GM18907 (cell line): ENCODE results near the gene LCNL1.

Experiments
- ATAC-seq: cut with Tn5 transposase; IDR thresholded peaks from one replicate; pipeline ENCODE4 v1.9.1; 2021; ENCODE audit warnings: mild to moderate bottlenecking, moderate library complexity; ENCODE audit not compliant: unreplicated experiment

LCNL1 gene

GRCh38 chr9:136958473-136958872 is 24.3 kb upstream of the LCNL1 start:
- ATAC-seq = no peak

GRCh38 chr9:136958898-136959850 is 23.6 kb upstream of the LCNL1 start:
- no peak for ATAC-seq

DNA sequence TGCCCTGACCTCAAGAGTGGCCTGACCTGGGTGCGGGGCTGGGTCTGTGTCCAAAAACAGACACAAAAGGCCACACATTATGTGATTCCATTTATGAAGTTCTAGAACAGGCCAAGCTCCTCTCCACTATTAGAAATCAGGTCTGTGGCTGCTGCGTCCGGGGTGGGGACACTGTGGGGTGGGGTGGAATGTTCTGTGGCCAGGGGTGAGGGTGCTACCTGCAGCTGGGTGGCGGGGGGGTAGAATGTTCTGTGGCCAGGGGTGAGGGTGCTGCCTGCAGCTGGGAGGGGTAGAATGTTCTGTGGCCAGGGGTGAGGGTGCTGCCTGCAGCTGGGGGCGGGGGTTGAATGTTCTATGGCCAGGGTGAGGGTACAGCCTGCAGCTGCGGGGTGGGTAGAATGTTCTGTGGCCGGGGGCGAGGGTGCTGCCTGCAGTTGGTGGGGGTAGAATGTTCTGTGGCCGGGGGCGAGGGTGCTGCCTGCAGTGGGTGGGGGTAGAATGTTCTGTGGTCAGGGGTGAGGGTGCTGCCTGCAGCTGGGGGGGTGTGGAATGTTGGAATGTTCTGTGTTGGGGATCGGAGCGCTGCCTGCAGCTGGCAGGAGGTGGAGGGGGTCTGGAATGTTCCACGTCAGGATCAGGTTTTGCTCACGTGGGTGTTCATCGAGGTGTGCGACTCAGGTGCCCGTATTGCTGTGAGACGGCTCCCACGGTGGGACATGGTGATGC is 22.4 kb upstream of the LCNL1 start:
- no peak for ATAC-seq

DNA sequence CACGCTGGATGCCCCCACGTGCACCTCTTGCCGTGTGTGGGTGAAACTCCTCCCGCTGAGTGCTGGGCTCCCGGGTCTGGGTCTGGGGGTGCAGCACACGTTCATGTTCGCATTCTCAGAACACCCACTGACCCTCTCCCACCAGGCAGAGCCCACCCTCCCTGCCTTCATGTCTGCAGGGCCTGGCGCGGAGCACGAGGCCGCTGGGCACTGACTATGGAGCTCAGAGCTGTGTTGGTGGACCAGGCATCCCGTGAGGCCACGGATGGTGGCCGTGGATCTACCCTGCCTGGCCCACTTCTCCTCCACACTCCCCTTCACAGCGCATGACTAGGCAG is 21.9 kb upstream of the LCNL1 start:
- no peak for ATAC-seq

DNA sequence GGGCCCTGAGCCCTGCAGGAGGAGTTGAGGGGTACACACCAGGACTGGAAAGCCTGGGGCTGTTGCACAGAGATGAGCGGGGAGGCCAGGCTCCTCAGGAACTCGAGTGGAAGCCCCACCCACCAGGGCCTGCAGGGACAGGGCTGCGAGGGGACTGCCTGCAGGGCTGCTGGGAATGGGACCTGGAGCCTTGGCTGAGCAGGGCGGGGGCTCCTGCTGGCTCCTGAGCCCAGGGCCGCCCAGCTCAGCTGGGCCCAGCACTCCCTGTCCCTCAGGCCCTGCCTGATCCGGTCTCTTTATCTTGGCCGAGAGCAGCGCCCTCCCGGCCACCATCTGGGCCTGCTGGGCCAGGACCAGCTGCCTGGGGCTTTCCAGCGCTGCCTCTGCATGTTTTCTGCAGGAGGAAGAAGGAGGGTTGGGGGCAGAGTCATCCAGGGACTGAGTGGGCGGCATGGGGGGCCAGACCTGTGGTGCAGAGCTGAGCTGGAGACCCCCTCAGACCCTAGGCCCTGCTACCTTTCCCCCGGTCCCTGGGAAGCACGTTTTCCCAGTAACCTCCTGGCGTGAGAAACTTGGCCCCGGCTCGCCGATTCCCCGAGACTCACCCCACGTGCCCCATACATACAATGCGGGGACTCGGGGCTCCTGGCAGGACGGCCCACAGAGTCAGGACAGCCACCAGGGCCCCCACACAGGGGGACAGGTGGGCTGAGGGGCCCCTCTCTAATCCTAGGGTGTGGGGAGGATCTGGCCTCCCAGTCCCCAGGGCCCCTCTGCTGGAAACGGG is 21.3 kb upstream of the LCNL1 start:
- no peak for ATAC-seq

GRCh38 chr9:136962163-136962562 is 20.6 kb upstream of the LCNL1 start:
- ATAC-seq = no peak

- no peak for ATAC-seq
Measured at GRCh38 chr9:136962701-136963248, 20.0 kb upstream of the LCNL1 start.

- ATAC-seq = no peak
Measured at GRCh38 chr9:136963341-136963740, 19.5 kb upstream of the LCNL1 start.

DNA sequence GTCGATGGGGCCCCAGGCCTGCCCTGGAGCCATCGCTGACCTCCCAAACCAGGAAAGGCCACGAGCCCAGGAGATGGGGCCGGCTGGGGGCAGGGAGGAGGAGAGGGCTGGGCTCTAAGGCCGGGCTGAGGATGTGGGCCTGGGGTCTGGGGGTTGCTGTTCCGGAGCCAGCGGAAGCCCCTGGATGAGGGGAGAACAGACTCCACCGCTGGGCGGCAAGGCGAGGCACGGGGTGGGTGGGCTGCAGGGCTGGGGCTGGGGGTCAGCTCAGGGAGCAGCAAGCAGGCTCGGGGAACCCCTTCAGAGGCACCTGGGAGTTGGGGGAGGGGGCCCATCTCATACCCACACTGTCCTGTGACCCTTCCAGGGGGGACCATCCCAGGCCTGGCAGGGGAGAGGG is 19.0 kb upstream of the LCNL1 start:
- ATAC-seq = no peak

- no peak for ATAC-seq
Measured at GRCh38 chr9:136964171-136964689, 18.6 kb upstream of the LCNL1 start.

DNA sequence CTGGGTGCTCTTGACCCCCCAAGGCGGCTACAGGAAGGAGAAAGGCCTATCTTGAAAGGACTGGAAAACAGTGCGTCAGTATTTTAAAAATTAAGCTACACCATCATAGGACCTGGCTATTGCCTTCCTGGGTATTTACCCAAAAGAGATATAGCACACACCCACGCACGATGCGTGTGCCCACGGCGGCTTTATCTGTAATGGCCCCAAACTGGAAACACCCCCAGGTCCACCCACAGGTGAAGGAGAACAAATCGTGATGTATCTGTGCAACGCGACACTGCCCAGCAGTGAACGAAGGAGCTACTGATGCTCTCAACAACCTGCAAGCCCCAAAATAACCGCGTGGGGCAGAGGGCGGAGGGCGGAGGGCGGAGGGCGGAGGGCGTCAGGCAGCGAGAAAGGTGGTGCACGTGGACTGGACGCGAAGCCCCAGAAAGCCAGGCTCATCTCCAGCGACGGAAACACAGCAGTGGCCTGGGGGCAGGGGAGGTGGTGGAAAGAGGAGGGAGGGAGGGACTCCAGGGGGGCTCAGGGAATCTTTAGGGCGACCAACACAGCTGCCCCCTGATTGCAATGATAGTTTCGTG is 17.9 kb upstream of the LCNL1 start:
- ATAC-seq = no peak

- no peak for ATAC-seq
Measured at GRCh38 chr9:136965771-136966484, 16.9 kb upstream of the LCNL1 start.

- ATAC-seq = no peak
Measured at GRCh38 chr9:136968333-136969127, 14.3 kb upstream of the LCNL1 start.

DNA sequence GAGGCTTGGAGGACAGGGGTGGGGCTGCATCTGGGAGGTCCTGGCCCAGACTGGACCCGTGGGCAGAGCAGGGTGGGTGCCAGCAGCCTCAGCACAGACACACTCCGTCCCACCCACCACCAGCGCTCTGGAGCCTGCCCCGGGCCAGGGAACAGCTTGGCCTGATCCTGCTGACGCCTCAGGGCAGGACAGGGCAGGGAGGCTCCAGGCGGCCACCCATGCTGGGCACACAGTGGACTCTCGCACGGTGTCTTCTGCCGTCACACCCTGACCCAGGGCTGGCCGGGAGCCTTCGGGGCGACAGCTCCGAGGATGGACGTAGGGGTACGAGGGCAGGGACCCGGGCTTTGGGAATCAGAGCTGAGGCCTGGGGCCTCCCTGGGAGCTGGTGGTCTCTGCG is 13.6 kb upstream of the LCNL1 start:
- ATAC-seq = no peak

DNA sequence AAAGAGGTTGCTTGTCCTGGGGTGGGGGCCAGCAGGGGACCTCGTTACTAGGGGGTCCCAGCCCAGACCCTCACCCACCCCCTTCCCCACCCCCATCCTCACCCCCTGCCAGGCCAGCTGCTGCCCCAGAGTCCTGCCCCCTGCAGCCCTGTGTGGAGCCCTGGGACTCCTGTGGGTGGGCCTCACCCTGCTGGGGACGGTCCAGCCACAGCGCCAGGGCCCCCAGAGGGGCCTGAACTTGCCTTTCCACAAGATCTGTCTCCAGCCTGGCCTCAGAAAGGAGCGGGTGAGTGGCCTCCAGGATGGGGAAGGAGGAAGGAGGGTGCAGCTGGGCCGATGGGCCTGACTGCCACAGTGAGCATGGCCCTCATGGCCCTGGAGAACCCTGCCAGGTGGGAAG is 13.0 kb upstream of the LCNL1 start:
- ATAC-seq = no peak

DNA sequence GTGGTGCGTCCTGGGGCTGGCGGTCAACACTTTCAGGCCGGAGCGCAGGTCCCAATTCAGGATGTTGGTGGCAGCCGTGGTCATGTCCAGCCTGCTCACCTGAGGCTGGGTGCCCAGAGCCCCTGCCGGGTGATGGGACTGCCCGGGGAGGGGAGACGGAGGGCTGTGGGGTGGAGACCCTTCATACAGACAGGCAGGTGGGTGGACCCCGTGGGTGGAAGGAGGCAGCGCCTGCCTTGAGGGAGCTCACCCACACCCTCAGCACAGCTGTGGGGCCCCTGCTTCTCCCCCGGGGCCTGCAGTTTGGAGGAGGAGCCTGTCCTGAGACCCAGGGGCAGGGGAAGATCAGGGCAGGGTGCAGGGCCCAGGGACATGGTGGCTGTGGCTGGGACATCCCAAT is 12.4 kb upstream of the LCNL1 start:
- no peak for ATAC-seq

GRCh38 chr9:136971746-136972145 is 11.0 kb upstream of the LCNL1 start:
- no peak for ATAC-seq

DNA sequence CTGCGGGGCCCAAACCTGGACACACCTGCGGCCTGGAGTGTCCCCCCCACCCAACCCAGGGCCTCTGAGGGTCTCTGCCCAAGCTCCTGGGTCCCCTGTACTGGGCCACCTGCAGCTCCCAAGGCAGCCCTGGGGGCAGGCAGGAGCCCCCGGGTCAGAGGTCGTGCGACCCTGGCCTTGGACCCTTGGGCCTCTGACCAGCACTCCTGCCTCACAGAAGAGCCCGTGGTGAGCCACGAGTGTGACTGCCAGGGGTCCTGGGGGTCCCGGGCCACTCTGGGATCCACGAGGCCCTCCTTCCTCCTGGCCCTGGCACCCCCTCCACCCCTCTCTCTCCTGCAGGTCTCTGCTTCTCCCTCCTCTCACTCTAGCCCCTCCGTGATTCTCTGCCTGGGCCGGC is 10.5 kb upstream of the LCNL1 start:
- no peak for ATAC-seq

GRCh38 chr9:136972743-136973142 is 10.1 kb upstream of the LCNL1 start:
- ATAC-seq = no peak
